ENCODE data around the gene PTOV1.

GRCh38 chr19:49876422-49877019 is 25.6 kb downstream of the PTOV1 start:
- TF ChIP-seq CTCF (IDR thresholded peaks at IDR 0.05; ENCODE audit: low read length) (no peak), EZH2phosphoT487 (IDR thresholded peaks at IDR 0.05; ENCODE audit: low read length) (no peak), EZH2 (optimal IDR thresholded peaks at IDR 0.05; ENCODE audit: low read depth, low read length) (no peak)

Data from MM.1S (cell line).